GM12801 (cell line): ENCODE measurements around the gene SLC35D2.

ENCODE experiments used
- TF ChIP-seq, protein P1 (sequence below): IDR thresholded peaks from one replicate; pipeline ENCODE4 v1.5.1; 2011; ENCODE audit warnings: control low read depth; ENCODE audit not compliant: insufficient read length; ENCODE audit errors: extremely low read depth

SLC35D2 gene

DNA sequence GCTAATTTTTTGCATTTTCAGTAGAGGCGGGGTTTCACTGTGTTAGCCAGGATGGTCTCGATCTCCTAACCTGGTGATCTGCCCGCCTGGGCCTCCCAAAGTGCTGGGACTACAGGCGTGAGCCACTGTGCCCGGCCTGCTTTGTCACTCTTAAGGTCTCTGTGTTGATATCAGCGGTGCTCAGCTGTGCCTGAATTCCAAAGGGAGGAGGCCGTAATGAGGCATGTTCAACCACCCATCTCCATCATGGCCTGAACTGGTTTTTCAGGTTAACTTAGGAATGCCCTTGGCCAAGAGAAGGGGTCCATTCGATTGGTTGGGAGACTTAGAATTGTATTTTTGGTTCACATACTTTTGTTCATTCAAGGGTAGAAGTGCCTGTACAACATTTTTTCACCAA lies 103.6 kb downstream of the SLC35D2 start:
- TF ChIP-seq, protein P1, sequence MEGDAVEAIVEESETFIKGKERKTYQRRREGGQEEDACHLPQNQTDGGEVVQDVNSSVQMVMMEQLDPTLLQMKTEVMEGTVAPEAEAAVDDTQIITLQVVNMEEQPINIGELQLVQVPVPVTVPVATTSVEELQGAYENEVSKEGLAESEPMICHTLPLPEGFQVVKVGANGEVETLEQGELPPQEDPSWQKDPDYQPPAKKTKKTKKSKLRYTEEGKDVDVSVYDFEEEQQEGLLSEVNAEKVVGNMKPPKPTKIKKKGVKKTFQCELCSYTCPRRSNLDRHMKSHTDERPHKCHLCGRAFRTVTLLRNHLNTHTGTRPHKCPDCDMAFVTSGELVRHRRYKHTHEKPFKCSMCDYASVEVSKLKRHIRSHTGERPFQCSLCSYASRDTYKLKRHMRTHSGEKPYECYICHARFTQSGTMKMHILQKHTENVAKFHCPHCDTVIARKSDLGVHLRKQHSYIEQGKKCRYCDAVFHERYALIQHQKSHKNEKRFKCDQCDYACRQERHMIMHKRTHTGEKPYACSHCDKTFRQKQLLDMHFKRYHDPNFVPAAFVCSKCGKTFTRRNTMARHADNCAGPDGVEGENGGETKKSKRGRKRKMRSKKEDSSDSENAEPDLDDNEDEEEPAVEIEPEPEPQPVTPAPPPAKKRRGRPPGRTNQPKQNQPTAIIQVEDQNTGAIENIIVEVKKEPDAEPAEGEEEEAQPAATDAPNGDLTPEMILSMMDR, result no peak

DNA sequence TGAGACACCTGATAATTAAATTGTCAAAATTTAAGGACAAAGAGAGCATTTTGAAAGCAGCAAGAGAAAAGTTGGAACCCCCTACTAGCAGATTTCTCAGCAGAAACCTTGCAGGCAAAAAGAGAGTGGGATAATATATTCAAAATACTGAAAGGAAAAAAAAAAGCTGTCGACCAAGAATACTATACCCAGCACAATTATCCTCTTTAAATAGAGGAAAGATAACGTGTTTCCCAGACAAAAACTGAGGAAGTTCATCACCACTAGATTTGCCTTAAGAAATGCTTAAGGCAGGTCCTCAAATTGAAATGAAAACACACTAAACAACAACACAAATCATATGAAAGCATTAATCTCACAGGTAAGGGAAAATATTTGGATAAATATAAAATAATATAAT lies 108.6 kb downstream of the SLC35D2 start:
- TF ChIP-seq, protein P1, result no peak
